Cerebellar cortex (tissue), 1 donor: ENCODE results near the gene LASP1NB.
"Not testable (repeated sequence)": the region's sequence is repeated elsewhere in the genome, so short reads cannot be mapped to it uniquely, and the experiment has no call there.

Source experiments
- DNase-seq: peaks from one replicate; pipeline ENCODE4 v3.0.0-alpha.2; 2015; ENCODE audit warnings: low spot score

The LASP1NB gene

DNA sequence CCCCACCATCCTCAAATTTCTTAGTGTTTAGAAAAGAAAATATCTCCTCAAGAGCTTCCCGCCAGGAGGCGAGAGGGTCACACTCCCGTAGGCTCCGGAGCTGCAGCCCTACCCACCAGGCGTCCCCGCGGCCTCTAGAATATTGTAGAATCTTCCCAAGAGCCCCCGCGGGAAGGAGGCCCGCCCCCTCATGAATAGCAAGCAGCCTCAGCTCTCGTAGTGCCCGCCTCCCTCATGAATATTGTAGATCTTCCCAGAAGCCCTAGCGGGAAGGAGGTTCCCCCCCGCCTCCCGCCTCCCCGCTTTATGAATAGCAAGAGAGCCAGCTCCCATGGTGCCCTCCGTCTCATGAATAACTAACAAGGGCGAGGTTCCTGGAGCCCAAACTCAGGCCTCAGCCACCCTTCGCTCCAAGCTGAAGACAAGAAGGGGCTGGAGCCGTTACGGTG is 41.9 kb downstream of the LASP1NB start, which contains the start of gene FBXO47:
Gene FBXO47 (minus strand): TSS at position 114 of the 449 bp plus-strand sequence. CDS start 4,378 bp downstream, outside the sequence.
- DNase-seq: peak; percentile 93

- no peak for DNase-seq
Measured at GRCh38 chr17:38969281-38969680, 43.9 kb downstream of the LASP1NB start.

- DNase-seq: no peak
Measured at GRCh38 chr17:38970128-38970527, 44.7 kb downstream of the LASP1NB start.

GRCh38 chr17:38970804-38971203 is 45.4 kb downstream of the LASP1NB start:
- no peak for DNase-seq

DNA sequence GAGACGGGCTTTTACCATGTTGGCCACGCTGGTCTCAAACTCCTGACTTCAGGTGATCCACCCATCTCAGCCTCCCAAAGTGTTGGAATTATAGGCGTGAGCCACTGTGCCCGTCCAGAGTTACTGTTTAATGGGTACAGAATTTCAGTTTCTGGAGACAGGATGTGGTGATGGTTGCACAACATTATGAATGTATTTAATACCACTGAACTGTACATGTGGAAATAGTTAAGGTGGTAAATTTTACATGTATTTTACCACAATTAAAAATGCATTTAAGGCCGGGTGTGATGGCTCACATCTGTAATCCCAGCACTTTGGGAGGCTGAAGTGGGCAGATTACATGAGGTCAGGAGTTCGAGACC is 50.8 kb downstream of the LASP1NB start:
- DNase-seq: not testable (repeated sequence)

- no peak for DNase-seq
Measured at GRCh38 chr17:38978180-38978579, 52.8 kb downstream of the LASP1NB start.
